ENCODE results near the gene CERS4. TPM values are rescaled to one million over a fixed set of nuclear protein-coding genes. Genes with fewer than 3 reads are reported as not detected.
A peak's percentile ranks its signal among the peaks of the same experiment; 100 is the strongest.

Gene CERS4
- total RNA-seq, 1 experiment from 2014 or later = 9.3 TPM

GRCh38 chr19:8307965-8308866, 99.0 kb downstream of the CERS4 start, which contains the start of gene CD320:
Gene CD320 (minus strand): TSS chr19:8308358. CDS start chr19:8308290, 68 bp downstream.
- no peaks in the 10 kb centered on the region for H3K27me3 ChIP-seq
- peaks cover 3% of the 10 kb centered on the region; the same call in 1 of the 2 replicates for H3K36me3 ChIP-seq
- no peaks in the 10 kb centered on the region for H3K9me3 ChIP-seq (replicated peaks)
- DNase-seq = peak; percentile 86 to 90
- H3K27ac ChIP-seq = peak within 1 kb of the TSS; percentile 78
- H3K4me3 ChIP-seq = peak within 1 kb of the TSS; percentile 72
- peaks cover 3% of the 10 kb centered on the region; the same call in 1 of the 2 replicates for H3K4me1 ChIP-seq

GRCh38 chr19:8308891-8309291, 99.7 kb downstream of the CERS4 start:
- Histone ChIP-seq H3K9me3 (replicated peaks) (no peaks in the 10 kb centered on the region), H3K4me1 (peaks cover 3% of the 10 kb centered on the region; the same call in 1 of the 2 replicates), H3K36me3 (peaks cover 3% of the 10 kb centered on the region; the same call in 1 of the 2 replicates), H3K27me3 (no peaks in the 10 kb centered on the region), H3K4me3 (no peak overlapping the region; the same call in 1 of the 2 replicates), H3K27ac (no peak overlapping the region)
- DNase-seq = peak in 1 of 2 experiments; percentile 0

DNA sequence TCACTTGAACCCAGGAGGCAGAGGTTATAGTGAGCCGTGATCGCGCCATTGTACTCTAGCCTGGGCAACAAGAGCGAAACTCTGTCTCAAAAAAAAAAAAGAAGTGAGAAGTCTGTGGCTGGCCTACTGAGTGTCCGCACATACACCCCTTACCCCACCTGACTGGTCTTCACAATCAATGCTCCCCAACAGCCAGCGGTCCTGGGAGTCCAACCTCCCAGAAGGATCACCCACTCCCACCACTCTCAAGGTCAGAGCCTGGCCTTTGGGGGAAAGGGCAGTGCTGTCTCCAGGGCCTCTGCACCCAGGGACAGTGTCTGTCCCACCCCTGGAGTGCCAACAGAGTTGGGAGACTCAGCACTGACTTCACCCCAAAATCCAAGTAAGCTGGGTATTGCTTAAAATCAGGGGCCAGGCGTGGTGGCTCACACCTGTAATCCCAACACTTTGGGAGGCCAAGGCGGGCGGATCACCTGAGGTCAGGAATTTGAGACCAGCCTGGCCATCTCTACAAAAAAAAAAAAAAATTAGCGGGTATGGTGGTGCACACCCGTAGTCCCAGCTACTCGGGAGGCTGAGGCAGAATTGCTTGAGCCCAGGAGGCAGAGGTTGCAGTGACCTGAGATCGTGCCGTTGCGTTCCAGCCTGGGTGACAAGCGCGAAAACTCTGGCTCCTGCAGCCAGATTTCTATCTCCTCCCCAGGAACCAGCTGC, 101.3 kb downstream of the CERS4 start:
- no peak for DNase-seq
- no peak overlapping the region for H3K27ac ChIP-seq
- no peaks in the 10 kb centered on the region for H3K4me1 ChIP-seq
- no peaks in the 10 kb centered on the region for H3K9me3 ChIP-seq (replicated peaks)
- peaks cover 3% of the 10 kb centered on the region; the same call in 1 of the 2 replicates for H3K36me3 ChIP-seq
- no peaks in the 10 kb centered on the region for H3K27me3 ChIP-seq
- no peak overlapping the region for H3K4me3 ChIP-seq

- Histone ChIP-seq H3K4me1 (no peaks in the 10 kb centered on the region), H3K36me3 (peaks cover 3% of the 10 kb centered on the region; the same call in 1 of the 2 replicates), H3K4me3 (no peak overlapping the region), H3K9me3 (replicated peaks) (no peaks in the 10 kb centered on the region), H3K27me3 (no peaks in the 10 kb centered on the region), H3K27ac (no peak overlapping the region)
- DNase-seq = no peak
These were observed 102.5 kb downstream of the CERS4 start for GRCh38 chr19:8311461-8312260.

Other genes with a start within 250 kb of the CERS4 start
- 79.4 and 79.6 TPM in 2 replicates for gene ELAVL1, start 203.7 kb upstream of the CERS4 start, total RNA-seq (2014; rRNA removed; shearing (Covaris generic))
- not detected in 2 replicates for gene CCL25, start 156.6 kb upstream of the CERS4 start, total RNA-seq (2014; rRNA removed; shearing (Covaris generic))
- 0.02 TPM in 1 of 2 replicates, not detected in the other for gene FBN3, start 59.8 kb upstream of the CERS4 start, total RNA-seq (2014; rRNA removed; shearing (Covaris generic))
- gene CD320, start 99.0 kb downstream of the CERS4 start, total RNA-seq (2014; rRNA removed; shearing (Covaris generic)) = 44.2 and 49.4 TPM in 2 replicates
- 25.6 and 40.7 TPM in 2 replicates for gene NDUFA7, start 112.0 kb downstream of the CERS4 start, total RNA-seq (2014; rRNA removed; shearing (Covaris generic))
- 651 and 901 TPM in 2 replicates for gene RPS28, start 112.1 kb downstream of the CERS4 start, total RNA-seq (2014; rRNA removed; shearing (Covaris generic))
- 0.04 TPM in 1 of 2 replicates, not detected in the other for gene KANK3, start 133.9 kb downstream of the CERS4 start, total RNA-seq (2014; rRNA removed; shearing (Covaris generic))
- gene ANGPTL4, start 154.8 kb downstream of the CERS4 start, total RNA-seq (2014; rRNA removed; shearing (Covaris generic)) = 0.10 and 0.59 TPM in 2 replicates
- gene RAB11B, start 181.0 kb downstream of the CERS4 start, total RNA-seq (2014; rRNA removed; shearing (Covaris generic)) = 15.9 and 17.7 TPM in 2 replicates
- 0.55 and 2.8 TPM in 2 replicates for gene MARCHF2, start 203.9 kb downstream of the CERS4 start, total RNA-seq (2014; rRNA removed; shearing (Covaris generic))
- gene HNRNPM, start 235.6 kb downstream of the CERS4 start, total RNA-seq (2014; rRNA removed; shearing (Covaris generic)) = 191 and 195 TPM in 2 replicates